Measurements from ENCODE around the gene FGF14. TPM values are rescaled to one million over a fixed set of nuclear protein-coding genes. Genes with fewer than 3 reads are reported as not detected.

FGF14 gene
- total RNA-seq, 1 donor from 2014 or later, result 0.23 TPM

GRCh38 chr13:102261809-102262208, 140.0 kb downstream of the FGF14 start:
- no peaks in the 10 kb centered on the region for H3K4me1 Mint-ChIP-seq (ENCODE audit: low read depth, unreplicated experiment)

GRCh38 chr13:102261316-102261715, 140.5 kb downstream of the FGF14 start:
- no peaks in the 10 kb centered on the region for H3K36me3 Mint-ChIP-seq (ENCODE audit: low read depth, unreplicated experiment)
- no peak overlapping the region for H3K4me2 ChIP-seq (ENCODE audit: low read length)
- no peaks in the 10 kb centered on the region for H3K4me1 ChIP-seq (ENCODE audit: insufficient read depth, low read length)
- no peaks in the 10 kb centered on the region for H3K79me2 ChIP-seq (ENCODE audit: insufficient read depth, low read length)
- TF ChIP-seq CTCF (IDR thresholded peaks at IDR 0.05; ENCODE audit: insufficient read depth, low read depth, low read length), result no peak
- no peak for TF ChIP-seq EZH2 (IDR thresholded peaks at IDR 0.05; ENCODE audit: insufficient read depth, low read length)
- H3K27ac ChIP-seq (ENCODE audit: low read depth, low read length), result no peak overlapping the region
- FAIRE-seq (no peak), DNase-seq (ENCODE audit: low read depth) (no peak)
- no peaks in the 10 kb centered on the region for H3K27me3 ChIP-seq (ENCODE audit: insufficient read depth, low read length)
- H2AFZ ChIP-seq (ENCODE audit: low read depth, low read length), result no peak overlapping the region
- H3K36me3 ChIP-seq (ENCODE audit: insufficient read depth, low read length), result no peaks in the 10 kb centered on the region
- no peak overlapping the region for H3K4me3 Mint-ChIP-seq (ENCODE audit: unreplicated experiment)
- H3K9ac ChIP-seq (ENCODE audit: low read length), result no peak overlapping the region
- no peaks in the 10 kb centered on the region for H3K9me3 Mint-ChIP-seq (ENCODE audit: unreplicated experiment)
- no peaks in the 10 kb centered on the region for H3K9me3 ChIP-seq (ENCODE audit: insufficient read depth, low read depth, low read length)
- H3K4me3 ChIP-seq (ENCODE audit: insufficient read depth, low read depth, low read length), result no peak overlapping the region
- H4K20me1 ChIP-seq (ENCODE audit: insufficient read depth, low read length), result no peaks in the 10 kb centered on the region
- no peaks in the 10 kb centered on the region for H3K4me1 Mint-ChIP-seq (ENCODE audit: low read depth, unreplicated experiment)
- no peak overlapping the region for H3K27ac Mint-ChIP-seq (ENCODE audit: unreplicated experiment)
- peaks cover 5% of the 10 kb centered on the region for H3K27me3 Mint-ChIP-seq (ENCODE audit: low read depth, unreplicated experiment)

More at GRCh38 chr13:102261809-102262208, 140.0 kb downstream of the FGF14 start:
- no peaks in the 10 kb centered on the region for H3K4me1 ChIP-seq (ENCODE audit: insufficient read depth, low read length)
- no peaks in the 10 kb centered on the region for H3K79me2 ChIP-seq (ENCODE audit: insufficient read depth, low read length)
- DNase-seq (ENCODE audit: low read depth) (no peak), FAIRE-seq (no peak)
- Mint-ChIP-seq H3K27ac (ENCODE audit: unreplicated experiment) (no peak overlapping the region), H3K36me3 (ENCODE audit: low read depth, unreplicated experiment) (no peaks in the 10 kb centered on the region), H3K4me3 (ENCODE audit: unreplicated experiment) (no peak overlapping the region), H3K27me3 (ENCODE audit: low read depth, unreplicated experiment) (peaks cover 5% of the 10 kb centered on the region), H3K9me3 (ENCODE audit: unreplicated experiment) (no peaks in the 10 kb centered on the region)
- H3K4me2 ChIP-seq (ENCODE audit: low read length), result no peak overlapping the region
- no peak overlapping the region for H3K27ac ChIP-seq (ENCODE audit: low read depth, low read length)
- H3K36me3 ChIP-seq (ENCODE audit: insufficient read depth, low read length), result no peaks in the 10 kb centered on the region
- H4K20me1 ChIP-seq (ENCODE audit: insufficient read depth, low read length), result no peaks in the 10 kb centered on the region
- H3K9ac ChIP-seq (ENCODE audit: low read length), result no peak overlapping the region
- H3K9me3 ChIP-seq (ENCODE audit: insufficient read depth, low read depth, low read length), result no peaks in the 10 kb centered on the region
- no peaks in the 10 kb centered on the region for H3K27me3 ChIP-seq (ENCODE audit: insufficient read depth, low read length)
- no peak overlapping the region for H2AFZ ChIP-seq (ENCODE audit: low read depth, low read length)
- no peak overlapping the region for H3K4me3 ChIP-seq (ENCODE audit: insufficient read depth, low read depth, low read length)
- no peak for TF ChIP-seq EZH2 (IDR thresholded peaks at IDR 0.05; ENCODE audit: insufficient read depth, low read length)
- no peak for TF ChIP-seq CTCF (IDR thresholded peaks at IDR 0.05; ENCODE audit: insufficient read depth, low read depth, low read length)

- Histone ChIP-seq H3K9me3 (ENCODE audit: insufficient read depth, low read depth, low read length) (no peaks in the 10 kb centered on the region), H4K20me1 (ENCODE audit: insufficient read depth, low read length) (no peaks in the 10 kb centered on the region), H3K27me3 (ENCODE audit: insufficient read depth, low read length) (no peaks in the 10 kb centered on the region), H3K4me3 (ENCODE audit: insufficient read depth, low read depth, low read length) (no peak overlapping the region), H3K4me1 (ENCODE audit: insufficient read depth, low read length) (no peaks in the 10 kb centered on the region), H3K79me2 (ENCODE audit: insufficient read depth, low read length) (no peaks in the 10 kb centered on the region), H3K36me3 (ENCODE audit: insufficient read depth, low read length) (no peaks in the 10 kb centered on the region), H3K4me2 (ENCODE audit: low read length) (no peak overlapping the region), H3K9ac (ENCODE audit: low read length) (no peak overlapping the region), H2AFZ (ENCODE audit: low read depth, low read length) (no peak overlapping the region), H3K27ac (ENCODE audit: low read depth, low read length) (no peak overlapping the region)
- peaks cover 5% of the 10 kb centered on the region for H3K27me3 Mint-ChIP-seq (ENCODE audit: low read depth, unreplicated experiment)
- no peaks in the 10 kb centered on the region for H3K9me3 Mint-ChIP-seq (ENCODE audit: unreplicated experiment)
- DNase-seq (ENCODE audit: low read depth) (no peak), FAIRE-seq (no peak)
- H3K36me3 Mint-ChIP-seq (ENCODE audit: low read depth, unreplicated experiment), result no peaks in the 10 kb centered on the region
- no peaks in the 10 kb centered on the region for H3K4me1 Mint-ChIP-seq (ENCODE audit: low read depth, unreplicated experiment)
- H3K27ac Mint-ChIP-seq (ENCODE audit: unreplicated experiment), result no peak overlapping the region
- TF ChIP-seq EZH2 (IDR thresholded peaks at IDR 0.05; ENCODE audit: insufficient read depth, low read length) (no peak), CTCF (IDR thresholded peaks at IDR 0.05; ENCODE audit: insufficient read depth, low read depth, low read length) (no peak)
- no peak overlapping the region for H3K4me3 Mint-ChIP-seq (ENCODE audit: unreplicated experiment)
Measured at GRCh38 chr13:102260256-102260655, 141.6 kb downstream of the FGF14 start.

Data from astrocyte (in vitro differentiated cells and primary cell).